HG03097 (cell line): ENCODE measurements around the gene OR2B2.

Experiments used
- ATAC-seq: cut with Tn5 transposase; IDR thresholded peaks from one replicate; pipeline ENCODE4 v1.9.1; 2021; ENCODE audit not compliant: unreplicated experiment, low FRiP score

OR2B2 gene

GRCh38 chr6:27868311-27868710 is 43.9 kb downstream of the OR2B2 start:
- ATAC-seq = no peak

- ATAC-seq = no peak
Measured at GRCh38 chr6:27867945-27868300, 44.3 kb downstream of the OR2B2 start.

DNA sequence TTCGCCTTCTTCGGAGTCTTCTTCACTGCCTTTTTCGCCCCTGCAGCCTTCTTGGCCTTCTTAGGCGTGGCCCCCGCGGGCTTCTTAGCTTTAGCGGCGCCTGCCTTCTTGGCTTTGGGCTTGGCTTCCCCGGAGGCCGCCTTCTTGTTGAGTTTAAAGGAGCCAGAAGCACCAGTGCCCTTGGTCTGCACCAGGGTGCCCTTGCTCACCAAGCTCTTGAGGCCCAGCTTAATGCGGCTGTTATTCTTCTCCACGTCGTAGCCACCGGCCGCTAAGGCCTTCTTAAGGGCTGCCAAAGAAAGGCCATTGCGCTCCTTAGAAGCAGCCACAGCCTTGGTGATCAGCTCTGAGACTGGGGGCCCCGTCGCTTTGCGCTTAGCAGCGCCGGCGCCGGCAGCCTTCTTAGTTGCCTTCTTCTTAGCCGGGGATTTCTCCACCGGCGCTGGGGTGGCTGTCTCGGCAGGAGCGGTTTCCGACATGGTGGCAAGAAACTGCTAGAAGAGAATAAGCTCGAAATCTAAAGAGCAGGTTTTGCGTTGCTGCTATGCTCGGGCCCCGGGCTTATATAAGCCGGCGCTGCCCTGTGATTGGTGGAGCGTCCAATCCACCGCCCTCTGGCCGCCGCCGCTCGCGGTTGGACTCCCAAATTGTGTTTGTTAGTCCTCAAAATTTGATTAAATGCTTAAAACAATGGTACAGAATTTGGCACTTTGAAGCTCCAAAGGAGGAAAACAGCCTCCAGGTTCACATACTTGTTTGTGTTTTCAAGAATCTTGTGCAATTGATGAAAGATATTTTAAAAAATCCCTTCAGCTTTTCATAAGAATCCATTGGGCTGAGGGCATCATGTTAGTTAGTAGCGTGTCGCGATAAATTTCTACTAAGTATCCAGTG is 44.9 kb downstream of the OR2B2 start:
- no peak for ATAC-seq

GRCh38 chr6:27866357-27867050 is 45.7 kb downstream of the OR2B2 start:
- no peak for ATAC-seq

DNA sequence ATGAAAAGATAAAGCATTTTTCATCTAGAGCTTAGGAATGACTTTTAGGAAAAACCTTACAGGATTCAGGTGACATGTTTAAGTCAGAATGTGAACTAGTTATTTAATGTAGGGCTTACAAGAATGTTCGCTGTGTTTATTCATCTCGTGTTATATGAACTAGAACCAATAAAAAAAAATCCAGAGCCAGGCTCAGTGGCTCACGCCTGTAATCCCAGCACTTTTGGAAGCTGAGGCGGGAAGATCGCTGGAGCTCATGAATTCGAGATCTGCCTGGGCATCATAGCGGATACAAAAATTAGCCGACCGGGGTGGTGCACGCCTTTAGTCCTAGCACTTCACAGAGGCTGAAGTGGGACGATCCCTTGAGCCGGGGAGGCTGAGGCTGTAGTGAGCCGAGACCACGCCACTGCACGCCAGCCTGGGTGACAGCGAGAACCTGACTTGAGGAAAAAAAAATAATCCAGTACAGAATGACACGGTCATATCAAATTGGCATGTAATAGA is 46.3 kb downstream of the OR2B2 start:
- no peak for ATAC-seq

DNA sequence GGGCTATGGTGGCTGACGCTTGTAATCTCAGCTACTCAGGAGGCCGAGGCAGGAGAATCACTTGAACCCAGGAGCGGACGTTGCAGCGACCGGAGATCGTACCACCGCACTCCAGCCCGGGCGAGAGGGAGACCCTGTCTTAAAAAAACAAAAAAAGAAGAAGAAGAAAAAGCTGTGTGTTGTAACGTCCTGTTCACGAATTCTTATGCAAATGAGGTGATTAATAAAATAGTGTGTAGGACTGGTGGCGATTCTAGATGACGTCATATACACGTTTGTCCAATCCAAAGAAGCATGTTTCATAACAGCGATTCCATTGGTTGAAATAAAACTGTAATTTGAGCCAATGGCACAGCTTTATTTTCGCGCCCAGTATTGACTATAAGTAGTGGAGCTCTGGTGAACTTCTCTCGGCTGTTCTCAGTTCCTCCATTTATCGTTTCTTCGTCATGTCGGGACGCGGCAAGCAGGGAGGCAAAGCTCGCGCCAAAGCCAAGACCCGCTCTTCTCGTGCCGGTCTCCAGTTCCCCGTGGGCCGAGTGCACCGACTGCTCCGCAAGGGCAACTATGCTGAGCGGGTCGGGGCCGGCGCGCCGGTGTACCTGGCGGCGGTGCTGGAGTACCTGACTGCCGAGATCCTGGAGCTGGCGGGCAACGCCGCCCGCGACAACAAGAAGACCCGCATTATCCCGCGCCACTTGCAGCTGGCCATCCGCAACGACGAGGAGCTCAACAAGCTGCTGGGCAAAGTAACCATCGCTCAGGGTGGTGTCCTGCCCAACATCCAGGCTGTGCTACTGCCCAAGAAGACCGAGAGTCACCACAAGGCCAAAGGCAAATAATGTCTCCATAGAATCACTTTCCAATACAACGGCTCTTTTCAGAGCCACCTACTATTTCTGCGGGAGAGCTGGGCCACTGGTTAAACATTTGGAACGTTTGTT is 47.0 kb downstream of the OR2B2 start:
- ATAC-seq = peak; percentile 59

- ATAC-seq = no peak
Measured at GRCh38 chr6:27863962-27864905, 48.0 kb downstream of the OR2B2 start.

DNA sequence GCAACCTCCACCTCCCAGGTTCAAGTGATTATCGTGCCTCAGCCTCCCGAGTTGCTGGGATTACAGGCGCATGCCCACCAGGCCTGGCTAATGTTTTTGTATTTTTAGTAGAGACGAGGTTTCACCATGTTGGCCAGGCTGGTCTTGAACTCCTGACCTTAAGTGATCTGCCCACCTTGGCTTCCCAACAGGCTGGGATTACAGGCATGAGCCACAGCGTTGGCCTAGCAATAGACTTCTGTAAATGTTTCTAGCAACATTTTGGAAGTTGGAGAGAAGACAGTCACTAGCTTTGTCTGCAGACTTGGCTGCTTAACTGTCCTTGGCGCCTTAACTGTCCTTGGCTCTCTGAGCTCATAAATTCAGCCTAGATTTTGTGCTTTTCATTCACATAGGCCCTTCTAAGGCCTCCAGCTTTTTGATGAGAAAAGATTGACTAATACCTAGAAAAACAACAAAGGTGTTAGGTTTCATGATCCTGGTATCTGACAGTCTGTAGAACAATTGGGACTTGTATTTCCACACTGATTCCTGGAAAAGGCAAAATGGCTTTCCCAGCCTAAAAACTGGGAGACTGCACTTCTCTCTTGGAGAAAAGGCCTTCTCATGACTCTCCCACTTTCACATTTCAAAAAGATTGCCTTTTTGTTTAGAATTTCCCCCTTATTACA is 49.7 kb downstream of the OR2B2 start:
- ATAC-seq = no peak

DNA sequence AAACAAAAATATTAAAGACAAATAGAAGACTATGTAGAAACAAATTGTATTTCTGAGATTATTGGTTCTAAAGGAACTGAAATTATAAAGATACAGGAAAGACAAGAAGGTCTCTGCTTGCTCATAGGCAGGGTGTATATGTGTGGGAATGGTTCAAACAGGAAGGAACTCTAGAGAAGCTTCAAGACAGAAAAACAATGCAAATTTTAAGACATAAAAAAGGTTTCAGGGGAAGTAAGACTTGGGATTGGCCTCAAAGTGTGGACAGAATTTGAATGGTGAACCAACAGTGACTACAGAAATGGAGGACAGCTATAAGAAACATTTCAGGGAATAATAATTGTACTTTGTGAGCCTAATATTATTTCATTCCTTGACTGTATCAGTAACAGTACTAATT is 50.3 kb downstream of the OR2B2 start:
- ATAC-seq = no peak

GRCh38 chr6:27861276-27861840 is 50.8 kb downstream of the OR2B2 start:
- no peak for ATAC-seq
